Fibroblast of lung (primary cell): ENCODE results near the gene HNRNPH2.

Experiments used
- EZH2 ChIP-seq: IDR thresholded peaks from 2 replicates; pipeline ENCODE4 v1.5.1; 2012; ENCODE audit warnings: low read length, control low read depth, mild to moderate bottlenecking; ENCODE audit errors: missing control alignments
- TF ChIP-seq, protein P1 (sequence below), 2 donors: IDR thresholded peaks in 1 of 2; conservative IDR thresholded peaks in 1 of 2; 1 replicate in 1 of 2; 2 replicates in 1 of 2; pipeline ENCODE4 v1.5.1; 2011 to 2012; ENCODE audit warnings: low read length in 2 of 2, control low read depth in 1 of 2, inconsistent platforms in 1 of 2, low read depth in 1 of 2, mild to moderate bottlenecking in 1 of 2

DNA sequence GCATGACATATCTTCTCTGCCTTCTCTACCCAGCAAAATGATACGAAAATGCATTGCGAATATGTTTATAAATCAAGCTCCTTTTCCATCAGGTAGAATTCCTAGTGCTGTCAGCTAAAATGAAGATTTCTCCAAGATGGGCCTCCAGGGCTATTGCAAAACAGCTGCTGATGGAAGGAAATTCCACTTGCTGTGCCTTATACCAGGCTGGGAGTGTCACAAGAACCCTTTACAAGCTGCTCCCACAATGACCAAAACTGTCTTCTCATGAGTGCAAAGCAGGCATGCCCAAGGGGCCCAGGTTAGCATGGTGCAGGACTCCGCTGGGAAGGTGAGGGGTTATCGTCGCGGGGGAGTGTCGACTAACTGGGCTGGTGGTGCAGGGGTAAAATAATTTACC is 8.7 kb downstream of the HNRNPH2 start:
- TF ChIP-seq, protein P1, sequence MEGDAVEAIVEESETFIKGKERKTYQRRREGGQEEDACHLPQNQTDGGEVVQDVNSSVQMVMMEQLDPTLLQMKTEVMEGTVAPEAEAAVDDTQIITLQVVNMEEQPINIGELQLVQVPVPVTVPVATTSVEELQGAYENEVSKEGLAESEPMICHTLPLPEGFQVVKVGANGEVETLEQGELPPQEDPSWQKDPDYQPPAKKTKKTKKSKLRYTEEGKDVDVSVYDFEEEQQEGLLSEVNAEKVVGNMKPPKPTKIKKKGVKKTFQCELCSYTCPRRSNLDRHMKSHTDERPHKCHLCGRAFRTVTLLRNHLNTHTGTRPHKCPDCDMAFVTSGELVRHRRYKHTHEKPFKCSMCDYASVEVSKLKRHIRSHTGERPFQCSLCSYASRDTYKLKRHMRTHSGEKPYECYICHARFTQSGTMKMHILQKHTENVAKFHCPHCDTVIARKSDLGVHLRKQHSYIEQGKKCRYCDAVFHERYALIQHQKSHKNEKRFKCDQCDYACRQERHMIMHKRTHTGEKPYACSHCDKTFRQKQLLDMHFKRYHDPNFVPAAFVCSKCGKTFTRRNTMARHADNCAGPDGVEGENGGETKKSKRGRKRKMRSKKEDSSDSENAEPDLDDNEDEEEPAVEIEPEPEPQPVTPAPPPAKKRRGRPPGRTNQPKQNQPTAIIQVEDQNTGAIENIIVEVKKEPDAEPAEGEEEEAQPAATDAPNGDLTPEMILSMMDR (conservative IDR thresholded peaks at IDR 0.05 in 1 of 2, IDR thresholded peaks at IDR 0.05 in 1 of 2; ENCODE audit: low read depth in 1 of 2, low read length in 2 of 2): no peak
- no peak for TF ChIP-seq EZH2
